Measurements from ENCODE around the gene ASB13. TPM values are rescaled to one million over a fixed set of nuclear protein-coding genes. Genes with fewer than 3 reads are reported as not detected.

ASB13 gene
- total RNA-seq, 1 experiment from 2014 or later: 13.8 TPM

- H4K8ac ChIP-seq (replicated peaks; ENCODE audit: insufficient read length, low read depth, low read length): no peak overlapping the region
- no peak overlapping the region for H3K4me2 ChIP-seq (ENCODE audit: insufficient read depth, insufficient read length, low read length)
- no peak overlapping the region for H3K4ac ChIP-seq (ENCODE audit: low read depth, low read length)
- H2BK5ac ChIP-seq (ENCODE audit: insufficient read length, low read length): no peak overlapping the region
- no peaks in the 10 kb centered on the region for H3K9me3 ChIP-seq (ENCODE audit: control insufficient read depth, low read depth, low read length)
- no peak overlapping the region for H2BK15ac ChIP-seq (ENCODE audit: low read depth, low read length)
- no peak overlapping the region for H3K56ac ChIP-seq (ENCODE audit: insufficient read length, low read depth, low read length)
- no peak overlapping the region for H3K27ac ChIP-seq (ENCODE audit: insufficient read length, low read depth, low read length)
- H2BK20ac ChIP-seq (ENCODE audit: low read depth, low read length, poor library complexity, severe bottlenecking): no peak overlapping the region
- no peaks in the 10 kb centered on the region for H3K27me3 ChIP-seq (ENCODE audit: insufficient read depth, low read length)
- H2BK120ac ChIP-seq (ENCODE audit: low read depth, low read length, poor library complexity, severe bottlenecking): no peak overlapping the region
- H2AK5ac ChIP-seq (ENCODE audit: insufficient read length, low read length): no peak overlapping the region
- no peak for DNase-seq
- no peak overlapping the region for H3K18ac ChIP-seq (ENCODE audit: insufficient read length, low read depth, low read length)
- no peak overlapping the region for H3K23ac ChIP-seq (ENCODE audit: insufficient read length, low read depth, low read length)
- H3K79me2 ChIP-seq (ENCODE audit: insufficient read depth, low read length): no peaks in the 10 kb centered on the region
- no peak overlapping the region for H4K91ac ChIP-seq (ENCODE audit: insufficient read length, low read depth, low read length)
- H4K20me1 ChIP-seq (ENCODE audit: control insufficient read depth, insufficient read depth, insufficient read length): no peaks in the 10 kb centered on the region
- H3K4me1 ChIP-seq (ENCODE audit: insufficient read depth, low read length): no peaks in the 10 kb centered on the region
- no peaks in the 10 kb centered on the region for H3K9me3 Mint-ChIP-seq
- H3K79me1 ChIP-seq (ENCODE audit: insufficient read depth, low read depth, low read length, poor library complexity, severe bottlenecking): no peaks in the 10 kb centered on the region
- no peaks in the 10 kb centered on the region for H3K27me3 Mint-ChIP-seq (ENCODE audit: low read depth)
- no peaks in the 10 kb centered on the region for H3K23me2 ChIP-seq (ENCODE audit: insufficient read length, low read depth, low read length, poor library complexity, severe bottlenecking)
- TF ChIP-seq CTCF (conservative IDR thresholded peaks at IDR 0.05): peak; percentile 14; the same call in 1 of the 3 replicates
- no peak overlapping the region for H3K27ac Mint-ChIP-seq
- no peak overlapping the region for H3K4me3 Mint-ChIP-seq
- H3K36me3 Mint-ChIP-seq (ENCODE audit: insufficient read depth in 1 of 3, low read depth in 3 of 3): no peaks in the 10 kb centered on the region
- WGBS (ENCODE audit: extremely low coverage, insufficient read length, low lambda C conversion rate): no CpG with 5 or more reads among the region's 8 CpGs
- H3K9ac ChIP-seq (ENCODE audit: extremely low read depth, insufficient read length, low read length): no peak overlapping the region
- no peak overlapping the region for H2BK12ac ChIP-seq (ENCODE audit: insufficient read length, low read depth, low read length)
- H2AFZ ChIP-seq (ENCODE audit: low read length): no peak overlapping the region
- no peak overlapping the region for H4K5ac ChIP-seq (ENCODE audit: insufficient read length, low read depth, low read length)
- no peak overlapping the region for H3K14ac ChIP-seq (ENCODE audit: insufficient read depth, low read length)
- H3T11ph ChIP-seq (ENCODE audit: low read length): no peak overlapping the region
- H3K4me1 Mint-ChIP-seq: peaks cover 5 to 7% of the 10 kb centered on the region in 2 experiments
Measured at GRCh38 chr10:5630112-5630436, 36.3 kb downstream of the ASB13 start.
